ENCODE results near the gene CEP72. TPM values are rescaled to one million over a fixed set of nuclear protein-coding genes. Genes with fewer than 3 reads are reported as not detected.
"Not testable (repeated sequence)": the region's sequence is repeated elsewhere in the genome, so short reads cannot be mapped to it uniquely, and the experiment has no call there.

Gene CEP72
- total RNA-seq, 1 donor from 2014 or later: 26.7 TPM

GRCh38 chr5:600886-601541 lies 11.1 kb upstream of the CEP72 start:
- peak; percentile 83 for DNase-seq (ENCODE audit: low spot score)

- no peak for DNase-seq (ENCODE audit: low spot score)
Observed at GRCh38 chr5:601771-602465, 10.2 kb upstream of the CEP72 start.

GRCh38 chr5:602466-603035 lies 9.6 kb upstream of the CEP72 start:
- DNase-seq (ENCODE audit: low spot score): no peak

- no peak for DNase-seq (ENCODE audit: low spot score)
Observed at GRCh38 chr5:603081-603998, 8.8 kb upstream of the CEP72 start.

- DNase-seq (ENCODE audit: low spot score): no peak
Observed at GRCh38 chr5:604391-604831, 7.7 kb upstream of the CEP72 start.

- not testable (repeated sequence) for DNase-seq (ENCODE audit: low spot score)
Observed at GRCh38 chr5:605090-605489, 7.0 kb upstream of the CEP72 start.

- no peak for DNase-seq (ENCODE audit: low spot score)
Observed at GRCh38 chr5:606061-606460, 6.1 kb upstream of the CEP72 start.

GRCh38 chr5:606526-607399 lies 5.4 kb upstream of the CEP72 start:
- no peak for DNase-seq (ENCODE audit: low spot score)

- no peak for DNase-seq (ENCODE audit: low spot score)
Observed at GRCh38 chr5:607541-608428, 4.4 kb upstream of the CEP72 start.

GRCh38 chr5:608429-609370 lies 3.4 kb upstream of the CEP72 start:
- no peak for DNase-seq (ENCODE audit: low spot score)

GRCh38 chr5:609506-609905 lies 2.6 kb upstream of the CEP72 start:
- DNase-seq (ENCODE audit: low spot score): no peak

- DNase-seq (ENCODE audit: low spot score): no peak
Observed at GRCh38 chr5:610011-610743, 2.0 kb upstream of the CEP72 start.

GRCh38 chr5:610744-611730 lies 1.1 kb upstream of the CEP72 start:
- no peak for DNase-seq (ENCODE audit: low spot score)

- DNase-seq (ENCODE audit: low spot score): no peak
Observed at GRCh38 chr5:612498-613424, 621 bp downstream of the CEP72 start.

GRCh38 chr5:616484-617039 lies 4.4 kb downstream of the CEP72 start:
- DNase-seq (ENCODE audit: low spot score): no peak

- DNase-seq (ENCODE audit: low spot score): no peak
Observed at GRCh38 chr5:617896-618295, 5.8 kb downstream of the CEP72 start.

Data from mucosa of gallbladder (tissue), 1 donor.